SK-N-MC (cell line): ENCODE data around the gene ITGB5.

Experiments
- DNase-seq: peaks from one replicate; pipeline ENCODE4 v3.0.0-alpha.2; 2011; ENCODE audit warnings: low read depth, low spot score
- H3K27ac ChIP-seq: fragments of 200-600 bp; sonication (generic); 2 replicates; pipeline ENCODE4 v1.5.1; 2016; ENCODE audit warnings: mixed run types
- H3K36me3 ChIP-seq: fragments of 200-600 bp; sonication (generic); 2 replicates; pipeline ENCODE4 v1.6.1; 2017; ENCODE audit warnings: antibody characterized with exemption, low read length, mixed read lengths; ENCODE audit not compliant: insufficient read depth
- H3K4me3 ChIP-seq: fragments of 200-600 bp; sonication (generic); 2 replicates; pipeline ENCODE4 v1.5.1; 2016
- H3K9ac ChIP-seq: fragments of 200-600 bp; sonication (generic); 2 replicates; pipeline ENCODE4 v1.8.0; 2017; ENCODE audit warnings: mixed run types, mixed read lengths; ENCODE audit not compliant: insufficient read length
- H3K9me3 ChIP-seq: fragments of 200-600 bp; sonication (generic); 2 replicates; pipeline ENCODE4 v1.6.1; 2017; ENCODE audit warnings: low read depth, mild to moderate bottlenecking, antibody characterized with exemption, low read length, moderate library complexity, mixed read lengths
- EZH2 ChIP-seq: fragments of 200-600 bp; sonication (generic); IDR thresholded peaks from one replicate; pipeline ENCODE4 v1.6.1; 2017; ENCODE audit warnings: antibody characterized with exemption
- FOXP2 ChIP-seq: optimal IDR thresholded peaks from 2 replicates; pipeline ENCODE3; 2011; ENCODE audit warnings: mild to moderate bottlenecking, moderate library complexity; ENCODE audit not compliant: insufficient read depth; ENCODE audit errors: extremely low read length, control extremely low read depth
- POLR2AphosphoS5 ChIP-seq: IDR thresholded peaks from 2 replicates; pipeline ENCODE4 v1.6.1; 2012; ENCODE audit warnings: mild to moderate bottlenecking, low read depth, low read length, borderline replicate concordance

The ITGB5 gene

DNA sequence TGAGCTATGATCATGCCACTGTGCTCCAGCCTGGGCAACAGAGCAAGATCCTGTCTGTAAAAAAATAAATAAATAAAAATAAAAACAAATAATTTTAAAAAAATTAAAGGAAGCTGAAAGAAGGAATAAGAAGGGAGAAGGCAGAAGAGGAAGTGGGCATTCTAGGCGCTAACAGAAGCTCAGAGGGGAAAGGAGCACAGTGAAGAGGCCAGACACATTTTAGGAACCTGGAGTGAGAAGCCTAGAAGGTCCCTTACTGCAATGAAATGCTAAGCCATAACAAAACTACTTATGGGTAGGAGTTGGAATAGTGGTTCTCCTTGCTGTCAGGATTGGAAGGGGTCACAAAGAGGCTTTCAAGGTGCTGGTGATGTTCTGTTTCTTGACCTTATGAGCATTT lies 64.0 kb downstream of the ITGB5 start:
- peaks cover 40% of the 10 kb centered on the region for H3K36me3 ChIP-seq
- H3K9ac ChIP-seq = no peak overlapping the region
- TF ChIP-seq EZH2 (no peak), FOXP2 (no peak), POLR2AphosphoS5 (no peak)
- no peak overlapping the region for H3K4me3 ChIP-seq
- H3K27ac ChIP-seq = no peak overlapping the region
- DNase-seq = no peak
- no peaks in the 10 kb centered on the region for H3K9me3 ChIP-seq

DNA sequence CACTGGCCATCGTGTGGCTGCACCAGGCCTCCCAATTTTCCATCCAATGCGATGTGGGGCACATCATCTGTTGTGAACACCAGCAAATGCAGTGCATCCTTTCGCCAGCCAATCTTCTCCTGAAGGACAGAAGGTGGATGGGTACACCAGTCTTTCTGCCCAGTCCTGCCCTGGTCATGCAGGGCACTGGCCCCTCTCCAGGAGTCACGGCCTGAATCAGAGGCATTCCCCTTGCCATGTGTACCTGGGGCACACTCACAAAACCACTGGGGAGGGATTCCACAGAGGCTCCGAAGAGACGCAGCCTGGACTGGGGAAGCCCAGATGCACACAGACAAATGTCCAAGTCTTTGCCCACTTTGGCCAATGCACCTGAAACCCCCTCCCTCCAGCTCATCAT lies 65.8 kb downstream of the ITGB5 start:
- no peak overlapping the region for H3K9ac ChIP-seq
- no peak overlapping the region for H3K4me3 ChIP-seq
- H3K27ac ChIP-seq = no peak overlapping the region
- TF ChIP-seq FOXP2 = no peak
- no peak for TF ChIP-seq EZH2
- TF ChIP-seq POLR2AphosphoS5 = no peak
- H3K36me3 ChIP-seq = peaks cover 44% of the 10 kb centered on the region
- DNase-seq = no peak
- no peaks in the 10 kb centered on the region for H3K9me3 ChIP-seq

DNA sequence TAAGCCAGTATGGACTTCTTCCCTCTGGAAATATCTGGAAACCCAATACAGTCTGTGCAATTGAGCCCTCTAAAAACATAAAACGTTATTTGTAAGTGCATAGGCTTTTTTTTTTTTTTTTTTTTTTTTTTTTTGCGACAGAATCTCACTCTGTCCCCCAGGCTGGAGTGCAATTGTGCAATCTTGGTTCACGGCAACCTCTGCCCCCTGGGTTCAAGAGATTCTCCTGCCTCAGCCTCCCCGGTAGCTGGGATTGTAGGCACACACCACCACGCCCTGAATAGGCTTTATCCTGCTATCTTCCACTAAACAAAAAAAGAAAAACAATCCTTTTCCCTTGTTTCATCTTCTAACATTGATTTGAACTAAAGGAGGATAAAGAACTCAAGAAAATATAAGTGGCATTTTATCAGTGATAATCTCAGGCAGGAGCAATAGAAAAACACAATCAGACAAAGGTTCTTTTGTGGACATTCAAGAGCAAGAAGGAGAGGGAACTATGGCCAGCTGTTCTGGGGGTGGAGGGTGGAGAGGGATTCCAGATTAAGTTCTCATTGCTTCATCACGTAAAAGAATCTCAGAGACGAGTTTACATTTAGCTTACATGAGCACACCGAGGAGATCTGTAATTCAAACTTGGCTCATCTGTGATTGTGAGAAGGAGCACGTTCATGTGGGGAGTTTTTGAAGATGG lies 68.6 kb downstream of the ITGB5 start:
- H3K9me3 ChIP-seq = no peaks in the 10 kb centered on the region
- no peak overlapping the region for H3K27ac ChIP-seq
- H3K36me3 ChIP-seq = peaks cover 46% of the 10 kb centered on the region
- no peak for DNase-seq
- no peak overlapping the region for H3K4me3 ChIP-seq
- TF ChIP-seq FOXP2 (no peak), POLR2AphosphoS5 (no peak), EZH2 (no peak)
- H3K9ac ChIP-seq = no peak overlapping the region

DNA sequence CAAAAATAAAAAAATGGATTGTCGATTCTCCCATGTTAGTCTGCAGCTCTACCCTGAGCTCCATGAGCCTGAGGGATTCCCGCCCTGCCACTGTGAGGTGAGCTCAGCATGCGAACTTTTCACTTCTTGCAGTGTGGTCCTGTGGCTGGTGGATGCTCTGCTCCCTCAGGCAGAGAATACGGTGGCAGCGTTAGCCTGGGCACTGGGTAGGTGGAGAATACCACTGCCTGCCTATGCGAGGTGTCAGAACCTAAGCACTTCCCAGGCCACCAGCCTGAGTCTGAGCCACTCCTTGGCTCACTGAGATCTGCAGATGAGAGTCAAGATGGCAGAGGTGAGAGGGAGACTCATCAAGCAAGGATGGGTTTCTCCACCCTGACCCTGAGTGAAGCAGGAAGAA lies 70.1 kb downstream of the ITGB5 start:
- TF ChIP-seq EZH2 (no peak), POLR2AphosphoS5 (no peak), FOXP2 (no peak)
- H3K9ac ChIP-seq = no peak overlapping the region
- H3K9me3 ChIP-seq = no peaks in the 10 kb centered on the region
- no peak for DNase-seq
- peaks cover 42% of the 10 kb centered on the region for H3K36me3 ChIP-seq
- no peak overlapping the region for H3K4me3 ChIP-seq
- H3K27ac ChIP-seq = no peak overlapping the region

DNA sequence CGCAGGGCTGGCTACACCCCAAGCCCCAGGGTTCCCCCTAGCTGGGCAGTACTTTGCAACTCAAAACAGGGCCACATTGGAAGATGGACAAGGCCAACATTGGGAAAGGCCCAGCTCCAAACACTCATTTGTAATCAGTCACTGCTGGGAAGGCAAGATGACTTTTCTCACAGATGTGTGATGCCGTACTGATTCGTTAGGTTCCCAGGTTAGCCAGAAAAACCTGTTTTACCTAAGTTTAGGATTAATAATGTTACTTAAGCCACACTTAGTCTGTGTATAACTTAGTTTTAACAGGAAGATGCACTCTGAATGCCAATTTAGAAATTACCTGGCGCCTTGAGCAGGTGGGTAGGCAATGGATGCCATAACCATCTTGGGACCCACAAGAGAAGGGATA lies 71.0 kb downstream of the ITGB5 start:
- no peak for DNase-seq
- no peak overlapping the region for H3K9ac ChIP-seq
- TF ChIP-seq FOXP2 (no peak), POLR2AphosphoS5 (no peak), EZH2 (no peak)
- no peaks in the 10 kb centered on the region for H3K9me3 ChIP-seq
- peaks cover 39% of the 10 kb centered on the region for H3K36me3 ChIP-seq
- no peak overlapping the region for H3K4me3 ChIP-seq
- no peak overlapping the region for H3K27ac ChIP-seq

DNA sequence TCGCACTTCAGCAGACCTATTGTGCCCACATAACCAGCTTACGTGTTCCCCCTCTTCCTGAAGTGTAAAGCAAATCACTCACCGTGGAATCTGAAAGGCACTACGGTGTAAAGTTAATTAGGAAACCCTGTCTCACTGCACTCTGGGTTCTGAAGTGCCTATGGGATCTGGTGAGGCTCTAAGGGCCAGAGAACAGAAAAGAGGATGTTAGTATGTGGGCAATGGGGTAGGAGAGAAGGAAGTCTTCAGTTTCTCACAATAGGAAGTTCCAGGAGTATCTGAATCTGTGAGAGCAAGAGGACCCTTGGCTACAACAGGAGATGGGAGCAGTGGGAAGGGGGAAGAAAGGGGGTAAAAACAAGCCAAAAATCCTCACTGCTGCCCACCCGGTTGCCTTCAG lies 71.4 kb downstream of the ITGB5 start:
- no peaks in the 10 kb centered on the region for H3K9me3 ChIP-seq
- DNase-seq = no peak
- no peak for TF ChIP-seq EZH2
- H3K4me3 ChIP-seq = no peak overlapping the region
- H3K27ac ChIP-seq = no peak overlapping the region
- H3K9ac ChIP-seq = no peak overlapping the region
- peaks cover 35% of the 10 kb centered on the region for H3K36me3 ChIP-seq

DNA sequence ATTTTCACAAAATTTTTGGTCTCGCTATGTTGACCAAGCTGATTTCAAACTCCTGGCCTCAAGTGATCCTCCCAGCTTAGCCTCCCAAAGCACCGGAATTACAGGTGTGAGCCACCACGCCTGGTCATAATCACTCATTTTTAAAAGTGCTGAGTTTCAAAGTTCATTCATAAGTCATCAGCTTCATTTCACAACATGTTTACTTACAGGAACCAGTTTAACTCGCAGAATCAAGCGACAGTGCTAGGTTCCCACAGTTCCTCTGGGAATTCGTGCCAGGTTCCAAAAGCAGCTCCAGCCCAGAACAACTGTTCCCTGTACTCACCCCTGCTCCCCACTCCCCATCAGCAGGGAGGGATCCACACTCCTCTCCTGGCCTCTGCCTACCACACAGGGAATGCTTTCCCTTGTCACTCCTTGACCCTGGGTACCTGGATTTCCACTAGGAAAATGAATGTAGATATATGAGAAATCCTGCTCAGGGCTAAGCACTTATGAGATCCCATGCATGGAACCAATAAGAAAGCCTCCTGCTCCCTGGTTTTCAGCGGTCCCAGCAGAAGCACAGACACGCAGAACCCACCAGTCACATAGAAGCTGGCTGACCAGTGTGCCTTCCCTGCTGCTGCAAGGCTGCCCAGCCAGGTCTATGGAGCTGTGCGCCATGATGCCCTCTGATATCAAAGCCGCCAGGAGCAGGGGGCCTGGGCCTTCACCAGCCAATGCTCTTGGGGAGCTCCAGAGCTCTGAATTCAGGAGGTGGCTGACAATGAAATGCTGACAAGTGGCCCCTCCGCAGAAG lies 72.3 kb downstream of the ITGB5 start:
- no peak for DNase-seq
- no peak overlapping the region for H3K4me3 ChIP-seq
- TF ChIP-seq FOXP2 (no peak), POLR2AphosphoS5 (no peak), EZH2 (no peak)
- H3K9ac ChIP-seq = no peak overlapping the region
- H3K27ac ChIP-seq = no peak overlapping the region
- H3K9me3 ChIP-seq = no peaks in the 10 kb centered on the region
- H3K36me3 ChIP-seq = peaks cover 33% of the 10 kb centered on the region

DNA sequence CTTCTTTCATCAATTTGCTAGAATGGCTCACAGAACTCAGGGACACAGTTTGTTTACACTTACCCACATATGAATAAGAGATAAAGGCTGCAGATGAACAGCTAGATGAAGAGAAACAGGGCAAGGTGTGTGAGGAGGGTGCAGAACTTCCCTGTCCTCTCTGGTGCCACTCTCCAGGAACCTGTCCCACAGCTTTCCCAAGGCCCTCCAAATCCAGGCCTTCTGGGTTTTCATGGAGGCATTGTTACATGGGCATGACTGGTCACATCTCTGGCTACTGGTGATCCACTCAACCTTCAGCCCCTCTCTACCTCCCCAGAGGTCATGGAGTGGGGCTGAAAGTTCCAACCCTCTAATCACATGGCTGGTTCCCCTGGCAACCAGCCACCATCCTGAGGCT lies 73.6 kb downstream of the ITGB5 start:
- H3K4me3 ChIP-seq = no peak overlapping the region
- no peak overlapping the region for H3K27ac ChIP-seq
- H3K9me3 ChIP-seq = no peaks in the 10 kb centered on the region
- no peak for DNase-seq
- H3K36me3 ChIP-seq = peaks cover 33% of the 10 kb centered on the region
- H3K9ac ChIP-seq = no peak overlapping the region
- no peak for TF ChIP-seq FOXP2
- no peak for TF ChIP-seq EZH2
- TF ChIP-seq POLR2AphosphoS5 = no peak
